Mesendoderm (in vitro differentiated cells): Measurements from ENCODE around the gene ZNF565.
A peak's percentile ranks its signal among the peaks of the same experiment; 100 is the strongest.

Experiments
- DNase-seq: peaks from one replicate; pipeline ENCODE4 v3.0.0; 2013
- H2AK5ac ChIP-seq: 2 replicates; pipeline ENCODE4 v1.6.1; 2013; ENCODE audit warnings: low read length, inconsistent platforms
- H2BK120ac ChIP-seq: 2 replicates; pipeline ENCODE4 v1.6.1; 2013; ENCODE audit warnings: low read depth, mild to moderate bottlenecking, low read length, moderate library complexity, mixed read lengths
- H2BK15ac ChIP-seq: replicated peaks from 2 replicates; pipeline ENCODE4 v1.6.1; 2013; ENCODE audit warnings: low read depth, mild to moderate bottlenecking, moderate library complexity
- H2BK5ac ChIP-seq: 2 replicates; pipeline ENCODE4 v1.6.1; 2013; ENCODE audit warnings: low read length, inconsistent platforms
- H3K18ac ChIP-seq: 2 replicates; pipeline ENCODE4 v1.6.1; 2013; ENCODE audit warnings: mild to moderate bottlenecking, low read length, mixed read lengths
- H3K23ac ChIP-seq: one replicate; pipeline ENCODE4 v1.6.1; 2013; ENCODE audit warnings: low read length
- H3K27ac ChIP-seq: 2 replicates; pipeline ENCODE4 v1.5.1; 2013; ENCODE audit warnings: low read depth, mild to moderate bottlenecking, inconsistent platforms, low read length, moderate library complexity
- H3K27me3 ChIP-seq: 2 replicates; pipeline ENCODE4 v1.6.1; 2013; ENCODE audit warnings: low read length, control low read depth, mild to moderate bottlenecking, inconsistent platforms; ENCODE audit not compliant: insufficient read depth, poor library complexity
- H3K36me3 ChIP-seq: 2 replicates; pipeline ENCODE4 v1.6.1; 2013; ENCODE audit warnings: low read length, inconsistent platforms; ENCODE audit not compliant: control insufficient read depth, insufficient read depth
- H3K4ac ChIP-seq: one replicate; pipeline ENCODE4 v1.6.1; 2013; ENCODE audit warnings: low read depth, mild to moderate bottlenecking, low read length, moderate library complexity
- H3K4me1 ChIP-seq: 2 replicates; pipeline ENCODE4 v1.6.1; 2013; ENCODE audit warnings: low read depth, low read length, inconsistent platforms; ENCODE audit not compliant: control insufficient read depth
- H3K4me2 ChIP-seq: 2 replicates; pipeline ENCODE4 v1.6.1; 2013; ENCODE audit warnings: low read length
- H3K4me3 ChIP-seq: 2 replicates; pipeline ENCODE4 v1.5.1; 2013; ENCODE audit warnings: mild to moderate bottlenecking, low read length
- H3K56ac ChIP-seq: one replicate; pipeline ENCODE4 v1.6.1; 2013; ENCODE audit warnings: low read length
- H3K79me1 ChIP-seq: 2 replicates; pipeline ENCODE4 v1.6.1; 2013; ENCODE audit warnings: low read length, inconsistent platforms
- H3K79me2 ChIP-seq: 2 replicates; pipeline ENCODE4 v1.6.1; 2013; ENCODE audit warnings: mild to moderate bottlenecking, low read length; ENCODE audit not compliant: control insufficient read depth, insufficient read depth
- H3K9ac ChIP-seq: 2 replicates; pipeline ENCODE4 v1.6.1; 2013; ENCODE audit warnings: low read length, inconsistent platforms
- H4K5ac ChIP-seq: one replicate; pipeline ENCODE4 v1.6.1; 2013; ENCODE audit warnings: low read length
- H4K8ac ChIP-seq: one replicate; pipeline ENCODE4 v1.6.1; 2013; ENCODE audit warnings: low read depth, mild to moderate bottlenecking, control low read depth, low read length, moderate library complexity
- WGBS: extraction: QIAGEN DNeasy Blood & Tissue Kit; methylation state at CpG from one replicate; pipeline ENCODE4 v1.1.7; 2013; ENCODE audit warnings: low lambda C conversion rate, missing lambda C conversion rate; ENCODE audit not compliant: insufficient coverage; ENCODE audit errors: extremely low coverage; 5-methylcytosine and 5-hydroxymethylcytosine counted together

ZNF565 gene

GRCh38 chr19:36256064-36256463 lies 41.6 kb upstream of the ZNF565 start:
- no peak overlapping the region for H3K27ac ChIP-seq
- H3K27me3 ChIP-seq, result no peaks in the 10 kb centered on the region
- H3K23ac ChIP-seq, result no peak overlapping the region
- no peak overlapping the region for H4K5ac ChIP-seq
- no peak overlapping the region for H2BK5ac ChIP-seq
- no peaks in the 10 kb centered on the region for H3K79me2 ChIP-seq
- no peak overlapping the region for H3K18ac ChIP-seq
- no CpG with 5 or more reads among the region's 15 CpGs for WGBS
- H2BK120ac ChIP-seq, result no peak overlapping the region
- no peaks in the 10 kb centered on the region for H3K36me3 ChIP-seq
- H2BK15ac ChIP-seq, result no peak overlapping the region
- no peak for DNase-seq
- no peak overlapping the region for H2AK5ac ChIP-seq
- H3K56ac ChIP-seq, result no peak overlapping the region
- no peaks in the 10 kb centered on the region for H3K79me1 ChIP-seq
- no peak overlapping the region for H3K4ac ChIP-seq
- no peak overlapping the region for H3K4me3 ChIP-seq
- H4K8ac ChIP-seq, result no peak overlapping the region
- H3K9ac ChIP-seq, result no peak overlapping the region
- H3K4me2 ChIP-seq, result no peak overlapping the region
- no peaks in the 10 kb centered on the region for H3K4me1 ChIP-seq

GRCh38 chr19:36255316-36255715 lies 40.9 kb upstream of the ZNF565 start:
- H3K27ac ChIP-seq, result no peak overlapping the region
- no CpG with 5 or more reads among the region's 28 CpGs for WGBS
- no peaks in the 10 kb centered on the region for H3K79me1 ChIP-seq
- H3K18ac ChIP-seq, result no peak overlapping the region
- no peak overlapping the region for H3K56ac ChIP-seq
- no peak overlapping the region for H3K9ac ChIP-seq
- H3K4ac ChIP-seq, result no peak overlapping the region
- no peak for DNase-seq
- no peak overlapping the region for H2BK120ac ChIP-seq
- H3K27me3 ChIP-seq, result no peaks in the 10 kb centered on the region
- no peaks in the 10 kb centered on the region for H3K4me1 ChIP-seq
- no peaks in the 10 kb centered on the region for H3K79me2 ChIP-seq
- H3K23ac ChIP-seq, result no peak overlapping the region
- no peak overlapping the region for H2AK5ac ChIP-seq
- H2BK15ac ChIP-seq, result no peak overlapping the region
- no peaks in the 10 kb centered on the region for H3K36me3 ChIP-seq
- no peak overlapping the region for H3K4me3 ChIP-seq
- no peak overlapping the region for H2BK5ac ChIP-seq
- H4K8ac ChIP-seq, result no peak overlapping the region
- no peak overlapping the region for H3K4me2 ChIP-seq
- H4K5ac ChIP-seq, result no peak overlapping the region

GRCh38 chr19:36254848-36255247 lies 40.4 kb upstream of the ZNF565 start:
- Histone ChIP-seq H3K4me3 (no peak overlapping the region), H3K27ac (no peak overlapping the region), H3K27me3 (no peaks in the 10 kb centered on the region), H3K4me1 (no peaks in the 10 kb centered on the region), H3K23ac (no peak overlapping the region), H3K36me3 (no peaks in the 10 kb centered on the region), H4K5ac (no peak overlapping the region), H3K4me2 (no peak overlapping the region), H3K79me1 (no peaks in the 10 kb centered on the region), H2BK120ac (no peak overlapping the region), H2BK5ac (no peak overlapping the region), H2BK15ac (no peak overlapping the region), H3K56ac (no peak overlapping the region), H4K8ac (no peak overlapping the region), H3K4ac (no peak overlapping the region), H3K79me2 (no peaks in the 10 kb centered on the region), H3K9ac (no peak overlapping the region), H2AK5ac (no peak overlapping the region), H3K18ac (no peak overlapping the region)
- DNase-seq, result no peak
- no CpG with 5 or more reads among the region's 11 CpGs for WGBS

GRCh38 chr19:36252047-36252446 lies 37.6 kb upstream of the ZNF565 start:
- DNase-seq, result no peak
- Histone ChIP-seq H2BK120ac (no peak overlapping the region), H3K9ac (no peak overlapping the region), H3K79me1 (no peaks in the 10 kb centered on the region), H2BK5ac (no peak overlapping the region), H3K79me2 (no peaks in the 10 kb centered on the region), H3K4ac (no peak overlapping the region), H3K56ac (no peak overlapping the region), H3K27ac (no peak overlapping the region), H3K4me3 (no peak overlapping the region), H3K36me3 (no peaks in the 10 kb centered on the region), H4K8ac (no peak overlapping the region), H3K18ac (no peak overlapping the region), H3K27me3 (no peaks in the 10 kb centered on the region), H3K4me2 (no peak overlapping the region), H3K4me1 (no peaks in the 10 kb centered on the region), H2AK5ac (no peak overlapping the region), H4K5ac (no peak overlapping the region), H3K23ac (no peak overlapping the region), H2BK15ac (no peak overlapping the region)
- no CpG with 5 or more reads among the region's 1 CpG for WGBS

GRCh38 chr19:36246006-36246481 lies 31.6 kb upstream of the ZNF565 start:
- H3K56ac ChIP-seq, result peak overlapping the region; percentile 64
- H2BK5ac ChIP-seq, result no peak overlapping the region
- no peaks in the 10 kb centered on the region for H3K79me1 ChIP-seq
- H3K36me3 ChIP-seq, result no peaks in the 10 kb centered on the region
- H3K18ac ChIP-seq, result no peak overlapping the region
- H3K23ac ChIP-seq, result no peak overlapping the region
- no peak overlapping the region for H3K9ac ChIP-seq
- H2BK15ac ChIP-seq, result no peak overlapping the region
- no peak overlapping the region for H4K5ac ChIP-seq
- no peak overlapping the region for H3K4ac ChIP-seq
- DNase-seq, result no peak
- H3K4me3 ChIP-seq, result no peak overlapping the region
- no peak overlapping the region for H3K4me2 ChIP-seq
- no CpG with 5 or more reads among the region's 29 CpGs for WGBS
- no peaks in the 10 kb centered on the region for H3K4me1 ChIP-seq
- H2BK120ac ChIP-seq, result no peak overlapping the region
- H3K79me2 ChIP-seq, result no peaks in the 10 kb centered on the region
- H2AK5ac ChIP-seq, result no peak overlapping the region
- no peak overlapping the region for H4K8ac ChIP-seq
- no peaks in the 10 kb centered on the region for H3K27me3 ChIP-seq
- H3K27ac ChIP-seq, result no peak overlapping the region

GRCh38 chr19:36245210-36246005 lies 30.9 kb upstream of the ZNF565 start:
- no peak overlapping the region for H2AK5ac ChIP-seq
- peak overlapping the region; percentile 75 for H3K4me2 ChIP-seq
- no peak overlapping the region for H3K4ac ChIP-seq
- H2BK120ac ChIP-seq, result no peak overlapping the region
- no peaks in the 10 kb centered on the region for H3K4me1 ChIP-seq
- no peak overlapping the region for H4K8ac ChIP-seq
- no peak overlapping the region for H4K5ac ChIP-seq
- H3K27me3 ChIP-seq, result no peaks in the 10 kb centered on the region
- no CpG with 5 or more reads among the region's 63 CpGs for WGBS
- H3K9ac ChIP-seq, result peak overlapping the region; percentile 55
- no peak overlapping the region for H3K27ac ChIP-seq
- H3K23ac ChIP-seq, result no peak overlapping the region
- H3K18ac ChIP-seq, result no peak overlapping the region
- H3K4me3 ChIP-seq, result peak overlapping the region; percentile 23
- no peaks in the 10 kb centered on the region for H3K79me1 ChIP-seq
- peak overlapping the region; percentile 78 for H3K56ac ChIP-seq
- no peak overlapping the region for H2BK5ac ChIP-seq
- H3K79me2 ChIP-seq, result no peaks in the 10 kb centered on the region
- no peaks in the 10 kb centered on the region for H3K36me3 ChIP-seq
- peak; percentile 93 for DNase-seq
- H2BK15ac ChIP-seq, result no peak overlapping the region
